ENCODE results near the gene MAP2.

Gene MAP2

DNA sequence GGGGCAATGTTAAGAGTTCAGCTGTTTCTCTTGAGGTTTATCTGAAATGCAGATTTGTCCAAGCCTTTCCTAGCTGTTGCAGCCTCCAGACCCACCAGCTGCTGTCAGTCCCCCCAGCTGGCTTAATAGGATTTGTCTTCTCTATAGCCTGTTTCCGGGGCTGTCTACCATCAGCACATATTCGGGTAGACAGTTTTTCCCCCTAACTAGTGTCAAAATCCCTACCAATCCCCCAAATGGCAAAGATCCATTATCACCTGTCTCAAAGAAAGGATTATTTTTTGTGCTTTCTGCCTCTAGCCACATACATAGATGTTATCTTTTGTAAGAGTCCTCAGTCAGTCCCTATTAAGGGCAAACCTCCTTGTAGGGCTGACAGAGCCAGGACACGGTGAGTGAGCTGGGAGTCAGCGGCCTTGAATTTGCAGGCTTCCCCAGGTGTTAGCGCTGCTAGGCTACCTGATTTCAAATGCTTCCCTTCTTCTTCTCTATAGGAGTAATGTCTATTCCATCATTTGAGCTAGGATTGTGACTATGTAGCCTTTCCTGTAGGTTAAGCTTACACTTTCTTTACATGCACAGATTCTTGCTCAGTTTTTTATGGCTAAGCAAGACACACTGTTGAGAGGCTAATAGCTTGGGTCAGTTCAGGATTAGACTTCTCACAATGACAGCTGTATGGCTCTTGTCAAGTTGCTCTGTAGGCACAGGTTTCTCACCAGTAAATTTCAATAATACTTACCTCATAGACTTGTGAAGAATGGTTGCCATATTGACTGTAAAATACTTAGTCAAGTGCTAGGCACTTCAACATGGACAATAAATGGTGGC, 176.7 kb downstream of the MAP2 start:
- DNase-seq: no peak

- no peak for DNase-seq
These were observed 177.7 kb downstream of the MAP2 start for GRCh38 chr2:209601497-209601896.

DNA sequence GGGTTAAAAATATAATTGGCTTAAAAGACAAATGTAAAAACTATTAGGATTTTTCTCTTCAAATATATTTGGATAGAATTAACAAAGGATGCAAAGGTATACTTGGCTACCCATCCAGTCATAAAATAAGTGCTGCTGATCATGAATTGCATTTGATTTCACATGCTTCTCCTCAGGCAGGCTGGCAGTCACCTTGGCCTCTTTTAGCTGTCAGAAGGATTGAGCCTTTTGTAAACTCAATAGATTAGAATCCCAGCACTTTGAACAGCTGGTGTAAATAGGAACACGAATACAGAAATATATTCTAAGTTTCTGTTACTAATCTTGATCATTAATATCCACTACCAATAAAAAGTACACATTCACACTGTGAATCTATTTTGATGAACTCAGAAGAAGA, 178.4 kb downstream of the MAP2 start:
- no peak for DNase-seq

GRCh38 chr2:209609531-209609930, 185.7 kb downstream of the MAP2 start:
- DNase-seq: no peak

GRCh38 chr2:209610631-209611030, 186.8 kb downstream of the MAP2 start:
- no peak for DNase-seq

DNA sequence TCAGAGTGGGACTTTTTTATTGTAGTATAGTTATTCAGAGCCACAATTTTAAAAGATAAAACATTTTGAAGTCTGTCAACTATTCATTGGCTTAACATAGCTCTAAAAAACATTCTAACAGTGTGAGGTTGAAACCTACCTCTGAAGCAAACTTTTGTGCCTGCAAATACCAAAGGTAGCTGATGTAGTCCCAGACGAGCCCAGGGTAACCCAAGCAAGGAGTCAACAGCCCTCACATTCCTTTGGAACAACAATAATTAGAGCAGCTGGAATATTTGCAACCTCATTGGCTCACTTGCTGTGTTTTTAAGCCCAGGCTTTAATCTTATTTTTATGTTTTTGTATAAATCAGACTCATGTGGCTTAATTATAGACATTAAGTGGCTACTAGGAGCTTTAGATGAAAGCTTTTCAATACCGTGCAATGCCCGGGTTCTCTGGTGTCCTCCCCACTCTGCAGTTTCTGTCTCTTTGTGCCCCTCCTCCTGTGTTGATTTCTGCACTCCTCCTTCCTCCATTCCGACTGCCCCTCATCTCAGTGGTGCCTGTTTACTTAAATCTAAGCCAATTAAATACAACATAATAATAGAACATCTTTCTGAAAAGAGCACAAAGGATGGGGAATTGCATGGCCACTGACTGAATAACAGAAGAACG, 189.9 kb downstream of the MAP2 start:
- no peak for DNase-seq

DNA sequence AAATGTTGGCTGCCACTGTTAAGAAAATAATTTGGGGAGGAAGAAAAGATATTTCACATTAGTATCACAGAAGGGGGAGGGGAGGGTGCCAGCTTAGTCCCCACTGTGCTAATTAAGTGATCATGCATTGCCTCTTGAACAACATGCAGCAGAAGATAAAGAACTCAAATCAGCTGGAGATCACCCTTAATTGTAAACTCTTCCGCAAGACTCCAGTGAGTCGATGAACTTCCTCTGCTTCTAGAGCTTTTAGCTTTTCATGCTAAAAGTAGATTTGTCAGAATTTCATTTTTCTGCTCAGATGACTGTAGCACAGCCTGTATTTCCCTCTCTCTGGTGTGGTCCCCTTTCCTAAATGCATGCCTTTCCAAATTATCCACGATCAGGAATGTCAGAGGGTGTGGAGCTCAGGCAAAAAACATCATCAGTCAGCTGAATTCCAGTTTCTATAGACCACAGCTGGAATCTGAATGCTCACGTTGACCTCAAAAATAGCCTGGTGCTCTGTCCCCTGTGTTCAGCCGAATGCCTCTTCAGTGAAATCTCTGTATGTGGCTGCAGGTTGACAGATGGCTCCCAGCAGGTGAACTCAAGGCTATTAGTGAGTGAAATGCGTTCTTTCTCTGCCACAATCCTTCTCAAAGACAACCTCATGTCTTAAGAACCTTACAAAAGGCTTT, 191.0 kb downstream of the MAP2 start:
- no peak for DNase-seq

DNA sequence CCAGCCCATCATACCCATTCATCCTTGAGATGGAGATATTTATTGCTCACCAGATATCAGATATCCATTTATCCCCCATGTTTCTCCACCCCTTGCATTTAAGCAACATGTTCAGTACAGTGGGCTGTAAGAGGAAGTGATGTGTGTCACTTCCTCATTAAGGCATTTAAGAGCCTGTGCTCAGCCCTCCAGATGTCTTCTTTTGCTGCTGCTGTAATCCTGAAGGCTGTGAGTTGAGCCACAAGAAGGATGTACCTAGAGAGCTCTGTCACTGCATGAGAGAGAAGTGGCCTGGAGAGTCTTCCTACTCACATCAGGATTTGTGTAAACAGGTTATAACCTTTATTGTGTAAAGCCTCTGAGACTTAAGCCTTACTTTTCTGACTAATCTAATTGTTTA, 195.9 kb downstream of the MAP2 start:
- no peak for DNase-seq

DNA sequence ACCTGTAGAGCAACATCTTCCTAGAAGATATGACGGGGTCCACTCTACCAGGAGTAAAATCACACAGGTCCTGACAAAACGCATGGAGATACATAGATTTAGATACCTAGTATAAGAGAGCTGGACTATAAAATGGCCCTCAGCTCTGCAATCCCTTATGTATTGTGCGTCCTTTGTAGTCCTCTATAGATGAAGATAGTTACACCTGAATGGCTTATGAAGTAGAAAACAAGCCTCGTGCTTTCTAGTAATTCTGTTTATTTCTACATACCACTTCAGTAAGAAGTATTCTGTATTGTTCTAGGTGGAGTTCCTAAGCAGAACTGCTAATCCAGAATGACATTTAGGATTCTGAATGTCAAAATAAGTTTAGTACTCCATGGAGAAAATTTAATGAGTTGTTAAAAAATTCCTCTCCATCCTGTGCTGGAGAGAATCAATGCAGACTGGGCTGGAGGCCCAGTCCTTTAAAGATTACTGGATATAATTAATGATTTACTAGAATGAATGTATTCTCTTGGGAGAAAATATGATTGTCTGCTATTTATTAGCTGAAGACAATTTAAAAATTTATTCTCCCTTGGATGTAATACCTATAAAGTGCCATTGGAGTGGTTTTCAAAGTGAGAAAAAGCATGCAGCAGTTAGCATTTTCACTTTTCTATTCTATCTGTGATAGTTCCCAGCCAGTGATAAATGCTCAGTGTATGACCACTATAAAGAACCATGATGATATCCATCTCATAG, 200.5 kb downstream of the MAP2 start:
- no peak for DNase-seq

DNA sequence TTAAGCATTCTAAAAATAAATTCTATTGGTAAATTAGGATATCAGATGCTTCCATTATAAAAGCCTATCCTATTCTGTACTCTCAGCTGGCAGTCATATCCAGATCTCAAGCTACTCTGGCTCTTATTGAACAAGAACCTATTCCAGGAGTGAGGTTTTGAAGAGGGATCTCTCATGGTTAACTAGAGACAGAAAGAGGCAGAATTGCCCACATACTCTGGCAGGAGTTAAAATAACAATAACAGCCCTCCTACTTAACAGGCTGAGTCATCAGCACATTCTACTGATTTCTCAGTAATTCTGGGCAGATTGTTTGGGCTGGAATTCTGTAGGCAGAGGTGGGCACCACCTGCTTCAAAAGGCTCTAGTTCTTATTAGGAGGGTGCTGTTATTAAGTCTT, 205.8 kb downstream of the MAP2 start:
- DNase-seq: peak; percentile 3

DNA sequence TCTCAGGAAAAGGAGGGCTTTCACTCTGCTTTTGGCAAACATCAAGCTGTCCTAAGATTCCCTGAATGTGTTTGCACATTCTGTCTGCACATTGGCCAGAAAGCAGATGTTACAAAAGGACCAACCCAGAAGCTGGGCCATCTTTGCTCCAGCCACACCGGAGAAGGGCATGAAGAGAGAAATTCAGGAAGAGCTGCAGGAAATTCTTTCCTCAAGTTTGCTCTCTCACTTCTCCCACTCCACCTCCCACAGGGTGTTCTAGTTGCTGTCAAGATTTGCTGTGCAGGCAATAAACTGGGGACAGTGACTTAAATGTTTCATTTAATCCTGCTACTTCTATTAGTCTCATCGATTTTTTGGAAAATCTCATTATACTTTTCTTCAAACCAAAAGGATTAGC, 210.1 kb downstream of the MAP2 start:
- DNase-seq: no peak

- DNase-seq: no peak
These were observed 212.2 kb downstream of the MAP2 start for GRCh38 chr2:209636076-209636475.

DNA sequence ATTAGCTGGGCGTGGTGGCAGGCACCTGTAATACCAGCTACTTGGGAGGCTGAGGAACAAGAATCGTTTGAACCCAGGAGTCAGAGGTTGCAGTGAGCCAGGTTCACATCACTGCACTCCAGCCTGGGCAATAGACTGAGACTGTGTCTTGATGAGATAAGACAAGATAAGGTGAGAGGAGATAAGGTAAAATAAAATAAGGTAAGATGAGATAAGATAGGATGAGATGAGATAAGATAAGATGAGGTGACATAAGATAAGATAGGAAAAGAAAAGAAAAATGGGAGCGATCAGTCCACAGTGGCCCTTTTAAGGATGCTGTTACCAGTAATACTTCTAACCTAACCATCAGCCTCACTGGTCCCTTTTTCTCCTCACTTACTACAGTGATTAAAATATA, 213.4 kb downstream of the MAP2 start:
- no peak for DNase-seq

DNA sequence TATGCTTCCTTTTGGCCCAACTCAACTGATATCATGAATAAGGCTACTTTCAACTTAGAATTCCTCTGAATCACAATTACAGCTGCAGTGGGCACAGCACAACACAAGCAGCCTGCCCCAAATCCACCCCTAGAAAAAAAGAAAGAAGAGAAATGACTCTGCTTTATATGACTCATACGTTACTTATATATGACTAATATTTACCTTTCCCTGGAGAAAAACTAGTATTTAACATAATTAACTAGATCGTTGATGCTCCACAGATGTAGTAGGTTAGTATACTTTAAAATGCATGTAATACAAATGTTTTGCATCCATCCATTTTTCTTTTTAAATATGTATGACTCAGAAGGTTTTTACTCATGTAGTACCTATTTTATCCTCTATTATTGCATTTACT, 214.5 kb downstream of the MAP2 start:
- no peak for DNase-seq

DNA sequence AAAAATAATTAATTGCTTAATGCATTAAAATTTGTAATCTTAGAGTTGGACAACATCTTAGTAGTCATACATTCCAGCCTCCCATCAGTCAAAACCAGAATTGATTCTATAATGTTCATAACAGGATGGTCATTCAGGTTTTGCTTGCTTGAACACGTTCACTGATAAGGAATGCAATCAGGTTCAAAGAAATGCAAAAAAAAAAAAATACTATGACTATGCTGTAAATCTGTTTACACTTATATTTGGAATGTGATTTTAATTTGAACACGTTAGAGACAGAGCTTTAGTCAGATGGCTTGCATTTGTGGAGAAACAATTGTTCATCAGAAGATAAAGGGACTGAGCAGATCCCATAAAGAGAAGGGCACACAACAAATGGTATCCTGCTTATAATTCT, 216.5 kb downstream of the MAP2 start:
- DNase-seq: no peak

DNA sequence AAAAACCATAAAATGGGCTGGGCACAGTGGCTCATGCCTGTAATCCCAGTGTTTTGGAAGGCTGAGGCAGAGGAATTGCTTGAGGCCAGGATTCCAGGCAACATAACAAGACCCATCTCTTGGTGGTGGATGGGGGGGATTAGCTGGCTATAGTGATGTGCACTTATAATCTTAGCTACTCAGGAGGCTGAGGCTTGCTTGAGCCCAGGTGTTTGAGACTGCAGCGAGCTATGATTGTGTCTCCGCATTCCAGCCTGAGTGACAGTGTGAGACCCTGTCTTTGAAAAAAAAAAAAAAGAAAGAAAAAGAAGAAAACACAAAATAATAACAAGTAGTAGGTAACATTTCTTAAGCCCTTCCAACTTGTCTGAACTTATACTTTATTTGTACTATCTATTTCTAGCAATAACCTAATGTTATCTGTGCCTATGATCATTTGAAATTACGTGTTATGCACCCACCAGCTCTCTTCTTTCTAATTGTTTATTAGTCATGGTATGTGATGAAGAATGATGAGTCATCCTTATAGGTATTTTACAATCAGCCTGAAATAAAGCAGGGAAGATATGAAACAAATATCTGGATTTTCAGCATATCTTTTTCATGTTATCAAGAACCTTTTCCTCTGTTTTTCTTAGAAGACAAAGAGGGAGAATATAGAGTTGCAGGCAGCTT, 218.4 kb downstream of the MAP2 start:
- no peak for DNase-seq

- no peak for DNase-seq
These were observed 221.0 kb downstream of the MAP2 start for GRCh38 chr2:209644842-209645241.

DNA sequence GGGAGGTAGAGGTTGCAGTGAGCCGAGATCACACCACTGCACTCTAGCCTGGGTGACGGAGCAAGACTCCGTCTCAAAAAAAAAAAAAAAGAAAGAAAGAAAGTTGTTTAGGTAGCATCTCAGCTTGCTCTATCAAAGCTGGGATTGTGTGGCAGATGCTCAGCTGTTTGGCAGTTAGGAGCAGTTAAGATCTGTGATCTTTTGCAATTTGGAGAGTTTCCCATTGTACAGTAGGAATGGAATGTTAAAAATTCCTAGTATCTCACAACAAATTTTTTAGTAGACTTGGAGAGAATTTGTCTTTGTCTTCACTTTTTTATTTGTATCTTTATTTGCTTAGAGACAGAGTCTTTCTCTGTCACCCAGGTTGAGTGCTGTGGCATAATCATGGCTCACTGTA, 224.9 kb downstream of the MAP2 start:
- DNase-seq: no peak

DNA sequence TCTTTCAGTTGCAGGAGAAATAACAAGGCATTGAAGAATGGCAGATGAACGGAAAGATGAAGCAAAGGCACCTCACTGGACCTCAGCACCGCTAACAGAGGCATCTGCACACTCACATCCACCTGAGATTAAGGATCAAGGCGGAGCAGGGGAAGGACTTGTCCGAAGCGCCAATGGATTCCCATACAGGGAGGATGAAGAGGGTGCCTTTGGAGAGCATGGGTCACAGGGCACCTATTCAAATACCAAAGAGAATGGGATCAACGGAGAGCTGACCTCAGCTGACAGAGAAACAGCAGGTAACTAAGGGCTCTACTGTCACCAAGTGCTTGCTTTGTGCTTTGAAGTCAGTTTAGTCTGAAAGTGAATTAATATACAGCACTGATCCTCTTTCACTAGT, 229.3 kb downstream of the MAP2 start:
- no peak for DNase-seq

DNA sequence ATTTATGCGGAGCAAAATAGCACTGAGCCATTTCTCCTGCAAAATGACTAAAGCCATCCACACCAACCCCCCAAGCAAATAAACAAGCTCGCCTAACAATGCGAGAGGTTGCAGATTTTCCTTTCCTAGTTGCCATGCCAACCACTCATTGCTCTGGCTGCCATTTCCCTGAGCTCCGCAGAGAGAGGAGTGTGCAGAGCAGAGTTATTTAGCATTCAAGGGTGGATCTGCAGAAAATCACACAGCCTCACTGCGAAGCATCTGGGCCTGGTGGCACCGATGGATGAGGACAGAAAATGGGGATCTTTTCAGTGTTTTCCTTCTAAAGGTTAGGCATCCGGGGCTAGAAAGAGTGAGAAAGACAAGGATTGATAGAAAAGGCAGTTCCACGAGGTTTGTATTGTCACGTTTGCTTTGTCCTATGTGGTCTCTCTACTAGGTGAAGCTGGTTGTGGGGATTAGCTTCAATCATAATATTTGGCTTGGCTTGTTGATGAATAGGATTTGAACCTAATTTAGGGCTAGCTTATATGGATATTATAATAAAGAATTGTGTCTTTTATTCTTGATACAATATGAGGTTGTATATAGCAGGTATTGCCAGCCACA, 237.5 kb downstream of the MAP2 start:
- no peak for DNase-seq

- DNase-seq: no peak
These were observed 238.2 kb downstream of the MAP2 start for GRCh38 chr2:209662021-209662420.

- DNase-seq: no peak
These were observed 239.3 kb downstream of the MAP2 start for GRCh38 chr2:209663139-209663538.

Measured in NCI-H2107 (cell line).